GM10266 (cell line): ENCODE data around the gene DZIP3.

ENCODE experiments used
- DNase-seq: peaks from one replicate; pipeline ENCODE4 v3.0.0; 2012; ENCODE audit errors: extremely low spot score
- CTCF ChIP-seq: IDR thresholded peaks from 2 replicates; pipeline ENCODE4 v1.5.1; 2012; ENCODE audit warnings: mild to moderate bottlenecking, low read depth; ENCODE audit not compliant: control insufficient read depth, insufficient read depth; ENCODE audit errors: missing control alignments

The DZIP3 gene

GRCh38 chr3:108565506-108565905 is 24.0 kb upstream of the DZIP3 start:
- TF ChIP-seq CTCF: no peak
- no peak for DNase-seq

- TF ChIP-seq CTCF: no peak
- DNase-seq: no peak
These were observed 22.9 kb upstream of the DZIP3 start for GRCh38 chr3:108566599-108566998.

DNA sequence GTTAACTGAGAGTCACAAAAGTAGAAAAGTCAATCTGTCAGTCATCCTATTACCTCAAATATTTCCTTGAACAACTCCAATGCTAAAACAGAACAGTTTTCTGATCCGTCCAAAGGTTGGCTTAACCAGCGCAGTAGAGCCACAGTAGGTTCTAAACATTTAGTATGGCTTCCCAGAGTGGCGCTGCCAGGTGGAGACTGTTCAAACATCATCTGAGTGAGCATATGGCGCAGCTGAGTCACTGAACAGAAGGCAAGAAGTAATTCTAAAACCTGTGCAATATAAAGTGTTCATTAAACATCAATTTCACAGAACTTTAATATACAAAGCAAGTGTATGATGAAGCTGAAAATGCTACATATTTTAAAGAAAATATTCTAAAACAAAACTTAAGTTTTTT is 20.2 kb upstream of the DZIP3 start:
- DNase-seq: no peak
- no peak for TF ChIP-seq CTCF

DNA sequence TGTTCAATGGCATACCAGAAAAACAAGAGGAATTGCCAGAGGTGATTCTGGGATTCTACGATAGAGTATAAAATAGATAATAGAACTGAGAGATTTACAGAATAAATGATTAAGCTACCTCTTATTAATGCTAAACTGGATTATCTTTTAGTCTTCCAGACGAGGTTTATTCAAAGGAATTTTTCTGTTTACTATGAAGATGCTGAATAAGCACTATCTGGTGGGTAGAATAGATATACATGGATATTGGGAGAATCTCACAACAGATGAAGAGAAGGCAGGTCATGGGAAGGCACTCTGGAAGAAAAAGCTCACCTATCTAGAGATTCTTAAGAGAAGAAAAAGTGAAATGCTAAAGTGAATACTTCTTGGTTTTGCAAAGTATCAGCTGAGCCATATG is 11.5 kb upstream of the DZIP3 start:
- TF ChIP-seq CTCF: no peak

GRCh38 chr3:108588601-108589000 is 921 bp upstream of the DZIP3 start:
- no peak for DNase-seq
- no peak for TF ChIP-seq CTCF

More for the DNA sequence above, 11.5 kb upstream of the DZIP3 start:
- DNase-seq: no peak

GRCh38 chr3:108589998-108590323 is 439 bp downstream of the DZIP3 start:
- no peak for TF ChIP-seq CTCF
- DNase-seq: no peak

GRCh38 chr3:108590460-108590859 is 938 bp downstream of the DZIP3 start:
- peak; percentile 4 for DNase-seq
- no peak for TF ChIP-seq CTCF
